ENCODE results near the gene HPS1. TPM values are rescaled to one million over a fixed set of nuclear protein-coding genes. Genes with fewer than 3 reads are reported as not detected.
A peak's percentile ranks its signal among the peaks of the same experiment; 100 is the strongest.

The HPS1 gene
- total and polyA plus RNA-seq, 8 donors, result 24.6 to 38.7 (median 29.4) TPM

DNA sequence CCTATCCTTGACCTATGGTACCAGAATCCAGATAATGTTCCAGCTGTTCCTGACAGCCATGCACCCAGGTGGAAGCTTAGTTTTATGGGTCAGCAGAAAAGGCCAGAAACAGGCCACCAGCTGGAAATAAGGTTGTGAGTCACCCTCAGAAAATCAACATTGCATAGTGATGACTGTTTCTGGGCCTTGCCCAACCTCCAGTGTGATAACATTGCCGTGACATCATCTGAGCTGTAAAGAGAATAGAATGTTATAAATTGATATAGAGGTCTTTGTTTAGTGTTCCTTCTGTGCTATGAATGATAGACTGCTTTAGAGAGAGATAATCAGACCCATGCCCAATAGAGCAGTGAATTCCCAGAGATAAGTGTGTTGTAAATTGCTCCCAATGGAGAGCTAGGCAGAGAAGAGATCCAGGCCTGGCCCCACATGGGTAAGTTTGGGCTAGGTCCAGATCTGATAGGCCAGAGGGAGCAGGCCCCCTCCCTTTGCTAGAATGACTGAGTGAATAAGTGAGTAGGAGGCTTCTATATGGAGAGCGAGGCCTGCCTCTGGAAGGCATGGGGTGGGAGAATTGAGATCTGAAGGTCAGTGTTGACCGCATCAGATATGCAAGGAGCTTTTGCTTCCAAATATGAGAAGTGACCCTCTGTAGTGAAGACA, 14.2 kb upstream of the HPS1 start:
- Histone ChIP-seq H3K4me3 (no peak overlapping the region), H3K4me1 (peaks cover 12 to 15% (median 13%) of the 10 kb centered on the region in 3 donors), H3K27ac (peak overlapping the region; percentile 53 to 77 (median 66)), H3K27me3 (no peaks in the 10 kb centered on the region), H3K9me3 (no peaks in the 10 kb centered on the region), H3K36me3 (no peaks in the 10 kb centered on the region)
- peak in 4 of 6 donors; percentile 72 to 87 (median 80) for DNase-seq
- 50 to 51% methylated on average over 3 of the region's 3 CpGs for WGBS, 2 donors
- ATAC-seq, result peak; percentile 96 to 99 (median 98)
- FAIRE-seq, result peak; percentile 92
- intact Hi-C loops (cut with DNase I), result loop anchor here in 2 of 3 donors (5.0 to 10.0 kb wide), 2 partner anchors 784 to 786 kb away; no protein-coding TSS in a partner anchor
- TF ChIP-seq, protein P1, sequence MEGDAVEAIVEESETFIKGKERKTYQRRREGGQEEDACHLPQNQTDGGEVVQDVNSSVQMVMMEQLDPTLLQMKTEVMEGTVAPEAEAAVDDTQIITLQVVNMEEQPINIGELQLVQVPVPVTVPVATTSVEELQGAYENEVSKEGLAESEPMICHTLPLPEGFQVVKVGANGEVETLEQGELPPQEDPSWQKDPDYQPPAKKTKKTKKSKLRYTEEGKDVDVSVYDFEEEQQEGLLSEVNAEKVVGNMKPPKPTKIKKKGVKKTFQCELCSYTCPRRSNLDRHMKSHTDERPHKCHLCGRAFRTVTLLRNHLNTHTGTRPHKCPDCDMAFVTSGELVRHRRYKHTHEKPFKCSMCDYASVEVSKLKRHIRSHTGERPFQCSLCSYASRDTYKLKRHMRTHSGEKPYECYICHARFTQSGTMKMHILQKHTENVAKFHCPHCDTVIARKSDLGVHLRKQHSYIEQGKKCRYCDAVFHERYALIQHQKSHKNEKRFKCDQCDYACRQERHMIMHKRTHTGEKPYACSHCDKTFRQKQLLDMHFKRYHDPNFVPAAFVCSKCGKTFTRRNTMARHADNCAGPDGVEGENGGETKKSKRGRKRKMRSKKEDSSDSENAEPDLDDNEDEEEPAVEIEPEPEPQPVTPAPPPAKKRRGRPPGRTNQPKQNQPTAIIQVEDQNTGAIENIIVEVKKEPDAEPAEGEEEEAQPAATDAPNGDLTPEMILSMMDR (IDR thresholded peaks at IDR 0.05), result no peak

GRCh38 chr10:98458809-98459784, 12.4 kb upstream of the HPS1 start:
- H3K36me3 ChIP-seq, result no peaks in the 10 kb centered on the region
- intact Hi-C loops (cut with DNase I), result no loop called here
- no peak for ATAC-seq
- WGBS, 2 donors, result 91 to 92% methylated on average over 15 of the region's 15 CpGs
- H3K4me1 ChIP-seq, result peaks cover 12 to 15% (median 13%) of the 10 kb centered on the region in 3 donors
- no peaks in the 10 kb centered on the region for H3K9me3 ChIP-seq
- TF ChIP-seq, protein P1 (IDR thresholded peaks at IDR 0.05), result no peak
- FAIRE-seq, result no peak
- peak overlapping the region in 1 of 4 donors; percentile 76 for H3K27ac ChIP-seq
- no peak for DNase-seq
- no peaks in the 10 kb centered on the region for H3K27me3 ChIP-seq
- H3K4me3 ChIP-seq, result no peak overlapping the region

- DNase-seq, result no peak
- ATAC-seq, result no peak
- 67 to 68% methylated on average over 8 of the region's 8 CpGs for WGBS, 2 donors
- Histone ChIP-seq H3K4me1 (peaks cover 12 to 15% (median 13%) of the 10 kb centered on the region in 3 donors), H3K4me3 (no peak overlapping the region), H3K27me3 (no peaks in the 10 kb centered on the region), H3K36me3 (no peaks in the 10 kb centered on the region), H3K27ac (no peak overlapping the region), H3K9me3 (no peaks in the 10 kb centered on the region)
- intact Hi-C loops (cut with DNase I), result no loop called here
- no peak for FAIRE-seq
- TF ChIP-seq, protein P1 (IDR thresholded peaks at IDR 0.05), result no peak
These were observed 11.0 kb upstream of the HPS1 start for GRCh38 chr10:98457721-98458120.

DNA sequence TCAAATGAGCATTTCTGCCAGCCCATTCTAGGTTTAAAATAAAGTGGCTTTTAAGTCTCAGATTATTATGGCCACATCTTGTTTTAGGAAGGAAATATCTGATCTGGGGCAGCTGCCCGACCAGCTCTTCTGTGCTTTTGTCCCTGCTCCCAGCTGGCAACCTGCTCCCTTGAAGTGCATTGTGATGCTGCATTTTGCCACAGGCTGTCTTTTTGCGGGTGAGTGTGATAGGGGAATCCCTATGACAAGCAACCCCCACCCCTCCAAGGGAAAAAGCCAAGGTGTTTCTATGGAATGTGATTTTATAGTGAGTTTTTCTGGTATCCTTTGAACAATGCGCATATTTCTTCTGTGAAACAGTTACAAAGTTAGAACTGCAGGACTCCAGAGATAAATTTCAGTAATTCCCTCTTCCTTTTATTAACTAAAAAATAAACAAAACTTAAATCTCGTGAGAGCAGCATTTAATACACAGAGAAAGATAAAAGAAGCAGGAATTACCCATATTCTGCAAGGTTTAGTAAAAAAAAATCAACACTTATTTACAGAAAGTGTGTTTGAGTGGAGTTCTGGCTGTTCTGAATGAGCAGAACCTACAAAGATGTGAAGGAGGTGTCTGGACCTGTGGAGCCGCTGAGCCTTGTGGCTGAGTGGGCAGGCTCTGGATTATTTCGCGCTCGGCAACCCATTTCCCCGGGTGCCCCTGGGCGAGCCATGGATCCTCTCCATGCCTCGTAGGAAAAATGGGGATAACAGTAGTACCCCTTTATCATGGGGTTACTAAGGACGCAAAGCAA, 10.1 kb upstream of the HPS1 start:
- 76 to 81% methylated on average over 12 of the region's 12 CpGs for WGBS, 2 donors

More for the DNA sequence above, 10.1 kb upstream of the HPS1 start:
- Histone ChIP-seq H3K4me1 (peaks cover 12 to 15% (median 13%) of the 10 kb centered on the region in 3 donors), H3K4me3 (no peak overlapping the region), H3K27ac (no peak overlapping the region), H3K36me3 (no peaks in the 10 kb centered on the region), H3K27me3 (no peaks in the 10 kb centered on the region), H3K9me3 (no peaks in the 10 kb centered on the region)
- no peak for ATAC-seq
- intact Hi-C loops (cut with DNase I), result no loop called here
- TF ChIP-seq, protein P1 (IDR thresholded peaks at IDR 0.05), result no peak
- no peak for DNase-seq
- FAIRE-seq, result no peak

Data from pancreas (tissue), 10 donors.